SK-N-SH (cell line): Measurements from ENCODE around the gene AP3B2. TPM values are rescaled to one million over a fixed set of nuclear protein-coding genes. Genes with fewer than 3 reads are reported as not detected.

Source experiments
- CTCF ChIA-PET: fragments of 300-600, 350-600 bp; formaldehyde crosslinking; extraction: SDS; loops from one replicate; lab custom pipeline; 2021; lab: Yijun Ruan, JAX
- POLR2A ChIA-PET: fragments of 350-600 bp; sonication (Branson Sonifier 250); formaldehyde crosslinking; extraction: SDS; loops from one replicate; lab custom pipeline; 2020; ENCODE audit warnings: antibody characterized with exemption, inconsistent platforms; lab: Yijun Ruan, JAX
- DNase-seq: peaks from one replicate; pipeline ENCODE4 v3.0.0; 2012
- H2AFZ ChIP-seq: fragments of 200-600 bp; sonication (generic); 2 replicates; pipeline ENCODE4 v1.8.1; 2016; ENCODE audit warnings: antibody characterized with exemption, mild to moderate bottlenecking, low read depth
- H3F3A ChIP-seq: fragments of 200-600 bp; sonication (generic); replicated peaks from 2 replicates; pipeline ENCODE3; 2016; ENCODE audit warnings: antibody characterized with exemption, mild to moderate bottlenecking; ENCODE audit not compliant: insufficient read depth
- H3K27ac ChIP-seq, 2 experiments: fragments of 200-500 bp in 1 of 2; fragments of 200-600 bp in 1 of 2; sonication (Bioruptor generic) in 1 of 2; sonication (generic), shearing (Covaris generic) in 1 of 2; 2 replicates each; pipeline versions ENCODE4 v1.5.1 to v1.6.1; 2014 to 2016; ENCODE audit warnings: low read depth in 2 of 2, inconsistent platforms in 1 of 2, low read length in 1 of 2, mild to moderate bottlenecking in 1 of 2, mixed read lengths in 1 of 2
- H3K27me3 ChIP-seq: fragments of 200-600 bp; sonication (generic), shearing (Covaris generic); 2 replicates; pipeline ENCODE4 v1.6.1; 2016; ENCODE audit warnings: mixed run types; ENCODE audit not compliant: insufficient read depth
- H3K36me3 ChIP-seq, 2 experiments: fragments of 200-500 bp in 1 of 2; fragments of 200-600 bp in 1 of 2; sonication (Bioruptor generic) in 1 of 2; sonication (generic) in 1 of 2; replicated peaks in 1 of 2; 2 replicates each; pipeline versions ENCODE3 to v1.5.1; 2014 to 2016; ENCODE audit warnings: low read length in 1 of 2, mild to moderate bottlenecking in 1 of 2; ENCODE audit not compliant: insufficient read depth in 2 of 2, control insufficient read depth in 1 of 2
- H3K4me1 ChIP-seq, 2 experiments: fragments of 200-500 bp in 1 of 2; fragments of 200-600 bp in 1 of 2; sonication (Bioruptor generic) in 1 of 2; sonication (generic), shearing (Covaris generic) in 1 of 2; 2 replicates each; pipeline versions ENCODE4 v1.5.1 to v1.6.1; 2014 to 2016; ENCODE audit warnings: low read depth in 1 of 2, low read length in 1 of 2, mixed run types in 1 of 2; ENCODE audit not compliant: insufficient read depth in 2 of 2, control insufficient read depth in 1 of 2
- H3K4me2 ChIP-seq: fragments of 200-600 bp; sonication (generic), shearing (Covaris generic); 2 replicates; pipeline ENCODE4 v1.6.1; 2017; ENCODE audit warnings: mixed run types
- H3K4me3 ChIP-seq, 2 experiments: fragments of 200-500 bp in 1 of 2; fragments of 200-600 bp in 1 of 2; sonication (Bioruptor generic) in 1 of 2; sonication (generic), shearing (Covaris generic) in 1 of 2; 2 replicates each; pipeline versions ENCODE4 v1.5.1 to v1.8.1; 2014 to 2016; ENCODE audit warnings: low read depth in 2 of 2, inconsistent platforms in 1 of 2, low read length in 1 of 2, mild to moderate bottlenecking in 1 of 2, mixed read lengths in 1 of 2, moderate library complexity in 1 of 2
- H3K79me2 ChIP-seq: fragments of 200-600 bp; sonication (generic); 2 replicates; pipeline ENCODE4 v1.8.1; 2017; ENCODE audit warnings: mild to moderate bottlenecking; ENCODE audit not compliant: insufficient read depth
- H3K9ac ChIP-seq: fragments of 200-600 bp; sonication (generic); 2 replicates; pipeline ENCODE4 v1.6.1; 2017; ENCODE audit warnings: mixed run types
- H3K9me2 ChIP-seq: fragments of 200-600 bp; sonication (generic); 2 replicates; pipeline ENCODE4 v1.6.1; 2017; ENCODE audit warnings: mixed run types
- H3K9me3 ChIP-seq: fragments of 200-600 bp; sonication (generic); 2 replicates; pipeline ENCODE4 v1.6.1; 2017; ENCODE audit warnings: mixed run types, mild to moderate bottlenecking, moderate library complexity
- H4K20me1 ChIP-seq: fragments of 200-600 bp; sonication (generic); 2 replicates; pipeline ENCODE4 v1.6.1; 2017; ENCODE audit warnings: mild to moderate bottlenecking, mixed run types; ENCODE audit not compliant: insufficient read depth
- ELF1 ChIP-seq: IDR thresholded peaks from 2 replicates; pipeline ENCODE4 v1.4.0; 2012
- EZH2phosphoT487 ChIP-seq: fragments of 200-600 bp; sonication (generic); IDR thresholded peaks from 2 replicates; pipeline ENCODE4 v1.6.1; 2017; ENCODE audit warnings: low read depth, mixed run types, mild to moderate bottlenecking, antibody characterized with exemption, moderate library complexity, borderline replicate concordance
- FOXJ3 ChIP-seq: sonication (generic); formaldehyde crosslinking; IDR thresholded peaks from 2 replicates; pipeline ENCODE4 v1.5.1; 2020; ENCODE audit warnings: mild to moderate bottlenecking, missing genetic modification reagents
- FOXM1 ChIP-seq: IDR thresholded peaks from 2 replicates; pipeline ENCODE4 v1.4.0; 2012; ENCODE audit warnings: low read depth, mild to moderate bottlenecking
- JUND ChIP-seq: IDR thresholded peaks from 2 replicates; pipeline ENCODE4 v1.4.0; 2012
- MXI1 ChIP-seq: IDR thresholded peaks from 2 replicates; pipeline ENCODE4 v1.6.1; 2012; ENCODE audit warnings: mild to moderate bottlenecking, low read depth, low read length, improper control_type of control experiment
- NRF1 ChIP-seq: IDR thresholded peaks from 2 replicates; pipeline ENCODE4 v1.6.1; 2012; ENCODE audit warnings: low read depth, mild to moderate bottlenecking, low read length
- RFX5 ChIP-seq: IDR thresholded peaks from 2 replicates; pipeline ENCODE4 v1.6.1; 2012; ENCODE audit warnings: mild to moderate bottlenecking, improper control_type of control experiment, low read length
- RXRA ChIP-seq: IDR thresholded peaks from 2 replicates; pipeline ENCODE4 v1.4.0; 2012; ENCODE audit warnings: low read depth, mild to moderate bottlenecking, borderline replicate concordance
- SIN3A ChIP-seq: IDR thresholded peaks from 2 replicates; pipeline ENCODE4 v1.6.1; 2012; ENCODE audit warnings: low read depth, mild to moderate bottlenecking, low read length, moderate library complexity, borderline replicate concordance
- SMC3 ChIP-seq: IDR thresholded peaks from 2 replicates; pipeline ENCODE4 v1.6.1; 2012; ENCODE audit warnings: low read depth, low read length, improper control_type of control experiment
- TAF1 ChIP-seq: IDR thresholded peaks from 2 replicates; pipeline ENCODE4 v1.6.1; 2012; ENCODE audit warnings: low read depth, mild to moderate bottlenecking, low read length, moderate library complexity, borderline replicate concordance
- TCF12 ChIP-seq: IDR thresholded peaks from 2 replicates; pipeline ENCODE4 v1.4.0; 2012
- YY1 ChIP-seq: IDR thresholded peaks from 2 replicates; pipeline ENCODE4 v1.4.0; 2012; ENCODE audit warnings: low read depth, mild to moderate bottlenecking
- WGBS: methylation state at CpG from one replicate; pipeline ENCODE4 v1.1.6; 2017; ENCODE audit warnings: low lambda C conversion rate; 5-methylcytosine and 5-hydroxymethylcytosine counted together
- polyA plus RNA-seq, 3 experiments: library from polyadenylated mRNA; depleted of rRNA; stranded (reverse); fragments of >200 nt; gene quantifications; 2 replicates each; pipeline ENCODE4 v1.2.3, GENCODE V29; 2012
- TF ChIP-seq, protein P1 (sequence below): IDR thresholded peaks from 2 replicates; pipeline ENCODE4 v1.4.0; 2012; ENCODE audit warnings: low read depth
- TF ChIP-seq, protein P2 (sequence below): IDR thresholded peaks from 2 replicates; pipeline ENCODE4 v1.4.0; 2012; ENCODE audit warnings: low read depth, borderline replicate concordance
- TF ChIP-seq, protein P3 (sequence below): fragments of 150-350 bp; IDR thresholded peaks from 2 replicates; pipeline ENCODE4 v1.6.1; 2016; ENCODE audit warnings: mild to moderate bottlenecking, low read depth, low read length
- TF ChIP-seq, protein P4 (sequence below): fragments of 200-600 bp; sonication (generic); IDR thresholded peaks from 2 replicates; pipeline ENCODE4 v1.6.1; 2017; ENCODE audit warnings: antibody characterized with exemption, mild to moderate bottlenecking, moderate library complexity
- TF ChIP-seq, protein P5 (sequence below): fragments of 150-350 bp; IDR thresholded peaks from 2 replicates; pipeline ENCODE4 v1.6.1; 2017; ENCODE audit warnings: antibody characterized with exemption, low read length, low read depth, borderline replicate concordance
- TF ChIP-seq, protein P6 (sequence below): IDR thresholded peaks from 2 replicates; pipeline ENCODE4 v1.6.1; 2012; ENCODE audit warnings: mild to moderate bottlenecking, low read depth, low read length, moderate library complexity

The AP3B2 gene
- polyA plus RNA-seq, 1 of the 3 experiments (the other 2 are of a cell fraction), result 0.77 TPM

DNA sequence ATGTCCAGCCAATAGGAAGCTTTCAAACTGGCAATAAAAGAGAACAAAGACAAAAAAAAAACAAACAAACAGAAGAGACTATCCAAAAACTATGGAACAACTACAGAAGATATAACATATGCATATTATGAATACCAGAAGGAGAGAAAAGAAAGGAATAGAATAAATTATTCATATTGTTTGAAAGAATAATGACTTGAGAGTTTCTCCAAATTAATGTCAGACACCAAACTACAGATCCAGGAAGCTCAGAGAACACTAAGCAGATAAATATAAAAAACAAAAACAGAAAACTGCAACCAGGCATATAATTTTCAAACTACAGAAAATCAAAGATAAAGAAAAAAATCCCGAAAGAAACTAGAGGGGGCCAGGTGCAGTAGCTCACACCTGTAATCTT is 34.1 kb upstream of the AP3B2 start:
- H4K20me1 ChIP-seq, result no peaks in the 10 kb centered on the region
- H3F3A ChIP-seq, result peaks cover 8% of the 10 kb centered on the region
- DNase-seq, result no peak
- POLR2A ChIA-PET, result no interaction called here
- H3K27ac ChIP-seq, result no peak overlapping the region
- H2AFZ ChIP-seq, result no peak overlapping the region
- H3K27me3 ChIP-seq, result no peaks in the 10 kb centered on the region
- no peaks in the 10 kb centered on the region for H3K79me2 ChIP-seq
- H3K4me3 ChIP-seq, result no peak overlapping the region
- H3K9ac ChIP-seq, result no peak overlapping the region
- H3K4me1 ChIP-seq, result no peaks in the 10 kb centered on the region
- no peaks in the 10 kb centered on the region for H3K9me2 ChIP-seq
- 83% methylated on average over 1 of the region's 1 CpG for WGBS
- H3K9me3 ChIP-seq, result no peaks in the 10 kb centered on the region
- CTCF ChIA-PET, result no interaction called here
- no peaks in the 10 kb centered on the region for H3K36me3 ChIP-seq
- TF ChIP-seq YY1 (no peak), NRF1 (no peak), FOXM1 (no peak), RXRA (no peak), JUND (no peak), TCF12 (no peak), FOXJ3 (CRISPR knock-in tag) (no peak), SMC3 (no peak), SIN3A (no peak), RFX5 (no peak), MXI1 (no peak), EZH2phosphoT487 (no peak), ELF1 (no peak), TAF1 (no peak)
- TF ChIP-seq, protein P1, sequence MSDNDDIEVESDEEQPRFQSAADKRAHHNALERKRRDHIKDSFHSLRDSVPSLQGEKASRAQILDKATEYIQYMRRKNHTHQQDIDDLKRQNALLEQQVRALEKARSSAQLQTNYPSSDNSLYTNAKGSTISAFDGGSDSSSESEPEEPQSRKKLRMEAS, result no peak
- TF ChIP-seq, protein P2, sequence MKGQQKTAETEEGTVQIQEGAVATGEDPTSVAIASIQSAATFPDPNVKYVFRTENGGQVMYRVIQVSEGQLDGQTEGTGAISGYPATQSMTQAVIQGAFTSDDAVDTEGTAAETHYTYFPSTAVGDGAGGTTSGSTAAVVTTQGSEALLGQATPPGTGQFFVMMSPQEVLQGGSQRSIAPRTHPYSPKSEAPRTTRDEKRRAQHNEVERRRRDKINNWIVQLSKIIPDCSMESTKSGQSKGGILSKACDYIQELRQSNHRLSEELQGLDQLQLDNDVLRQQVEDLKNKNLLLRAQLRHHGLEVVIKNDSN, result no peak
- TF ChIP-seq, protein P3, sequence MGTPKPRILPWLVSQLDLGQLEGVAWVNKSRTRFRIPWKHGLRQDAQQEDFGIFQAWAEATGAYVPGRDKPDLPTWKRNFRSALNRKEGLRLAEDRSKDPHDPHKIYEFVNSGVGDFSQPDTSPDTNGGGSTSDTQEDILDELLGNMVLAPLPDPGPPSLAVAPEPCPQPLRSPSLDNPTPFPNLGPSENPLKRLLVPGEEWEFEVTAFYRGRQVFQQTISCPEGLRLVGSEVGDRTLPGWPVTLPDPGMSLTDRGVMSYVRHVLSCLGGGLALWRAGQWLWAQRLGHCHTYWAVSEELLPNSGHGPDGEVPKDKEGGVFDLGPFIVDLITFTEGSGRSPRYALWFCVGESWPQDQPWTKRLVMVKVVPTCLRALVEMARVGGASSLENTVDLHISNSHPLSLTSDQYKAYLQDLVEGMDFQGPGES, result no peak
- TF ChIP-seq, protein P4, sequence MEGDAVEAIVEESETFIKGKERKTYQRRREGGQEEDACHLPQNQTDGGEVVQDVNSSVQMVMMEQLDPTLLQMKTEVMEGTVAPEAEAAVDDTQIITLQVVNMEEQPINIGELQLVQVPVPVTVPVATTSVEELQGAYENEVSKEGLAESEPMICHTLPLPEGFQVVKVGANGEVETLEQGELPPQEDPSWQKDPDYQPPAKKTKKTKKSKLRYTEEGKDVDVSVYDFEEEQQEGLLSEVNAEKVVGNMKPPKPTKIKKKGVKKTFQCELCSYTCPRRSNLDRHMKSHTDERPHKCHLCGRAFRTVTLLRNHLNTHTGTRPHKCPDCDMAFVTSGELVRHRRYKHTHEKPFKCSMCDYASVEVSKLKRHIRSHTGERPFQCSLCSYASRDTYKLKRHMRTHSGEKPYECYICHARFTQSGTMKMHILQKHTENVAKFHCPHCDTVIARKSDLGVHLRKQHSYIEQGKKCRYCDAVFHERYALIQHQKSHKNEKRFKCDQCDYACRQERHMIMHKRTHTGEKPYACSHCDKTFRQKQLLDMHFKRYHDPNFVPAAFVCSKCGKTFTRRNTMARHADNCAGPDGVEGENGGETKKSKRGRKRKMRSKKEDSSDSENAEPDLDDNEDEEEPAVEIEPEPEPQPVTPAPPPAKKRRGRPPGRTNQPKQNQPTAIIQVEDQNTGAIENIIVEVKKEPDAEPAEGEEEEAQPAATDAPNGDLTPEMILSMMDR, result no peak
- TF ChIP-seq, protein P5, sequence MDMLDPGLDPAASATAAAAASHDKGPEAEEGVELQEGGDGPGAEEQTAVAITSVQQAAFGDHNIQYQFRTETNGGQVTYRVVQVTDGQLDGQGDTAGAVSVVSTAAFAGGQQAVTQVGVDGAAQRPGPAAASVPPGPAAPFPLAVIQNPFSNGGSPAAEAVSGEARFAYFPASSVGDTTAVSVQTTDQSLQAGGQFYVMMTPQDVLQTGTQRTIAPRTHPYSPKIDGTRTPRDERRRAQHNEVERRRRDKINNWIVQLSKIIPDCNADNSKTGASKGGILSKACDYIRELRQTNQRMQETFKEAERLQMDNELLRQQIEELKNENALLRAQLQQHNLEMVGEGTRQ, result no peak
- TF ChIP-seq, protein P6, sequence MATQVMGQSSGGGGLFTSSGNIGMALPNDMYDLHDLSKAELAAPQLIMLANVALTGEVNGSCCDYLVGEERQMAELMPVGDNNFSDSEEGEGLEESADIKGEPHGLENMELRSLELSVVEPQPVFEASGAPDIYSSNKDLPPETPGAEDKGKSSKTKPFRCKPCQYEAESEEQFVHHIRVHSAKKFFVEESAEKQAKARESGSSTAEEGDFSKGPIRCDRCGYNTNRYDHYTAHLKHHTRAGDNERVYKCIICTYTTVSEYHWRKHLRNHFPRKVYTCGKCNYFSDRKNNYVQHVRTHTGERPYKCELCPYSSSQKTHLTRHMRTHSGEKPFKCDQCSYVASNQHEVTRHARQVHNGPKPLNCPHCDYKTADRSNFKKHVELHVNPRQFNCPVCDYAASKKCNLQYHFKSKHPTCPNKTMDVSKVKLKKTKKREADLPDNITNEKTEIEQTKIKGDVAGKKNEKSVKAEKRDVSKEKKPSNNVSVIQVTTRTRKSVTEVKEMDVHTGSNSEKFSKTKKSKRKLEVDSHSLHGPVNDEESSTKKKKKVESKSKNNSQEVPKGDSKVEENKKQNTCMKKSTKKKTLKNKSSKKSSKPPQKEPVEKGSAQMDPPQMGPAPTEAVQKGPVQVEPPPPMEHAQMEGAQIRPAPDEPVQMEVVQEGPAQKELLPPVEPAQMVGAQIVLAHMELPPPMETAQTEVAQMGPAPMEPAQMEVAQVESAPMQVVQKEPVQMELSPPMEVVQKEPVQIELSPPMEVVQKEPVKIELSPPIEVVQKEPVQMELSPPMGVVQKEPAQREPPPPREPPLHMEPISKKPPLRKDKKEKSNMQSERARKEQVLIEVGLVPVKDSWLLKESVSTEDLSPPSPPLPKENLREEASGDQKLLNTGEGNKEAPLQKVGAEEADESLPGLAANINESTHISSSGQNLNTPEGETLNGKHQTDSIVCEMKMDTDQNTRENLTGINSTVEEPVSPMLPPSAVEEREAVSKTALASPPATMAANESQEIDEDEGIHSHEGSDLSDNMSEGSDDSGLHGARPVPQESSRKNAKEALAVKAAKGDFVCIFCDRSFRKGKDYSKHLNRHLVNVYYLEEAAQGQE, result no peak
- TF ChIP-seq, all 33 proteins: peak for 0
- no peak overlapping the region for H3K4me2 ChIP-seq
